ENCODE data around the gene SAG.

DNA sequence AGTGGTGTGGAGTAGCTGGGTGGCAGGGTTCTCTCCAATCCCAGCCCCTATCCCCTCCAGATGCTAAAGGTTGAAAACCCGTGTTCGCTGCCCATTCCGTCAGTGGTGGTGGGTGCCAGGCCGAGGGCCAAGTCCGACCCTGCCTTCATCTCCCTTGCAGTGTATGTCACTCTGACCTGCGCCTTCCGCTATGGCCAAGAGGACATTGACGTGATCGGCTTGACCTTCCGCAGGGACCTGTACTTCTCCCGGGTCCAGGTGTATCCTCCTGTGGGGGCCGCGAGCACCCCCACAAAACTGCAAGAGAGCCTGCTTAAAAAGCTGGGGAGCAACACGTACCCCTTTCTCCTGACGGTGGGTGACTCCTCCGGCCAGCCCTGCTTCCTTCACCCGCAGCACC lies 12.9 kb downstream of the SAG start:
- TF ChIP-seq, protein P1, sequence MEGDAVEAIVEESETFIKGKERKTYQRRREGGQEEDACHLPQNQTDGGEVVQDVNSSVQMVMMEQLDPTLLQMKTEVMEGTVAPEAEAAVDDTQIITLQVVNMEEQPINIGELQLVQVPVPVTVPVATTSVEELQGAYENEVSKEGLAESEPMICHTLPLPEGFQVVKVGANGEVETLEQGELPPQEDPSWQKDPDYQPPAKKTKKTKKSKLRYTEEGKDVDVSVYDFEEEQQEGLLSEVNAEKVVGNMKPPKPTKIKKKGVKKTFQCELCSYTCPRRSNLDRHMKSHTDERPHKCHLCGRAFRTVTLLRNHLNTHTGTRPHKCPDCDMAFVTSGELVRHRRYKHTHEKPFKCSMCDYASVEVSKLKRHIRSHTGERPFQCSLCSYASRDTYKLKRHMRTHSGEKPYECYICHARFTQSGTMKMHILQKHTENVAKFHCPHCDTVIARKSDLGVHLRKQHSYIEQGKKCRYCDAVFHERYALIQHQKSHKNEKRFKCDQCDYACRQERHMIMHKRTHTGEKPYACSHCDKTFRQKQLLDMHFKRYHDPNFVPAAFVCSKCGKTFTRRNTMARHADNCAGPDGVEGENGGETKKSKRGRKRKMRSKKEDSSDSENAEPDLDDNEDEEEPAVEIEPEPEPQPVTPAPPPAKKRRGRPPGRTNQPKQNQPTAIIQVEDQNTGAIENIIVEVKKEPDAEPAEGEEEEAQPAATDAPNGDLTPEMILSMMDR (IDR thresholded peaks at IDR 0.05): no peak
- TF ChIP-seq POLR2AphosphoS5 (IDR thresholded peaks at IDR 0.05): no peak
- TF ChIP-seq POLR2A (IDR thresholded peaks at IDR 0.05): no peak
